GM18858 (cell line): ENCODE results near the gene SCAI.
A peak's percentile ranks its signal among the peaks of the same experiment; 100 is the strongest.
"Not testable (repeated sequence)": the region's sequence is repeated elsewhere in the genome, so short reads cannot be mapped to it uniquely, and the experiment has no call there.

ENCODE experiments used
- ATAC-seq: cut with Tn5 transposase; IDR thresholded peaks from one replicate; pipeline ENCODE4 v1.9.1; 2021; ENCODE audit not compliant: unreplicated experiment

Gene SCAI

DNA sequence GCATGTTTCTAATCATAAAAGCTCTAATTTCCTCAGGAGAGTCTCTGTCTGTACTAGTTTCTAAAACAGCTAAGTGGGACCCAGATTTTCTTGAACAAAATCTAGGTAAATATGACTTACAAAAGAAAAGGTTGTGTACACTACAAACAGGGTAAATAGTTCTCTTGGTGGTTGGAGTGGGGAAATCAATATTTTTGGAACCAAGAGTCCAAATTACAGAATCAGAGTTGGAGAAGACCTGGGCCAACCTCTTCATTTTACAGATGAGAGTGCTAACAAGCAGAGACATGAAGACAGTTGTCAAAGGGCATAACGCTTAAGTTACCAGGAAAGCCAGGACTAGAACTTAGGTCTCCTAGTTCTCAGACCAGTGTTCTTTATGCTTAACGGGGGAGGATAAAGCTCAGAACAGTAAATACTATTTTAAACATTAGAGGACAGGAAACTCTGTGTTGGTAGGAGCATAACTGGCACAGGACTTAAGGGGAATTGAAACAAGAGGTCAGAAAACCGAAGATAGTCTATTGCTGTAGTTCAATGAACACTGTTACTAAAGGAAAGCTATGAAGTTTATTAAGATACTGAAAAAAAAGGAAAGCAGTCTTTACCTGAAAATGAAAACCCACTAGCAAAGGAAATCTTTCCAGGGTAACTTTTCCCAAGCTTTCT lies 193.1 kb downstream of the SCAI start:
- no peak for ATAC-seq

DNA sequence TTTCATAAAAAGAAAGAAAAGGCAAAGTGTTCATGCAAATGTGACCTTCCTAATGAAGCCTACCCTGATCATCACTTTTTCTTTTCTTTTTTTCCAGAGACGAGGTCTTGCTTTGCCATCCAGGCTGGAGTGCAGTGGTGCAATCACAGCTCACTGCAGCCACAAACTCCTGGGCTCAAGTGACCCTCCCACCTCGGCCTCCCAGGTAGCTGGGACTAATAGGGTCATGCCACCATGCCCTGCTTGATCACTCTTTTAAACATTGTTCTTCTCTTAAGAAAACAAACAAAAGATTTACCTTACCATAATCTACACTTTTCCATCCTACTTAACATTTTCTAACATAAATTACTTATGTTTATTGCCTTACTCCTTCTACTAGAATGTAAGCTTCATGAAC lies 193.9 kb downstream of the SCAI start:
- no peak for ATAC-seq

- ATAC-seq, result no peak
These were observed 195.5 kb downstream of the SCAI start for GRCh38 chr9:124947727-124948391.

DNA sequence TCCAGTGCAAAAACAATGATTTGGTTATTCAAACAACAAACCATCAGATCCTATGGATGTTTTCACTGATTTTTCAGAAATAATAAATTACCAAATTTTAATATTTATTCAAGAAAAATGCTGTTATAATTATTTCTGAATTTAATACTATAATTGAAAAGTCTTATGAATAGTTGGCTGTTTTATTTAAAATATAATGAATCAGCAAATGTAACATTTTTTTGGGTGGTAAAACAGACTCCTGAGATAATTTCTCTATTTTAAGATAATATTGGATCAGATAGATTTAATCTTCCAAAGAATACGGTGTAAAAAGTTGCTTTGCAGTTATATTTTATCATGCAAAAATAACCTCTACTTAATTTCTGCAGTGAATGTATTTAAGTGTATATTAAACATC lies 197.2 kb downstream of the SCAI start:
- no peak for ATAC-seq

DNA sequence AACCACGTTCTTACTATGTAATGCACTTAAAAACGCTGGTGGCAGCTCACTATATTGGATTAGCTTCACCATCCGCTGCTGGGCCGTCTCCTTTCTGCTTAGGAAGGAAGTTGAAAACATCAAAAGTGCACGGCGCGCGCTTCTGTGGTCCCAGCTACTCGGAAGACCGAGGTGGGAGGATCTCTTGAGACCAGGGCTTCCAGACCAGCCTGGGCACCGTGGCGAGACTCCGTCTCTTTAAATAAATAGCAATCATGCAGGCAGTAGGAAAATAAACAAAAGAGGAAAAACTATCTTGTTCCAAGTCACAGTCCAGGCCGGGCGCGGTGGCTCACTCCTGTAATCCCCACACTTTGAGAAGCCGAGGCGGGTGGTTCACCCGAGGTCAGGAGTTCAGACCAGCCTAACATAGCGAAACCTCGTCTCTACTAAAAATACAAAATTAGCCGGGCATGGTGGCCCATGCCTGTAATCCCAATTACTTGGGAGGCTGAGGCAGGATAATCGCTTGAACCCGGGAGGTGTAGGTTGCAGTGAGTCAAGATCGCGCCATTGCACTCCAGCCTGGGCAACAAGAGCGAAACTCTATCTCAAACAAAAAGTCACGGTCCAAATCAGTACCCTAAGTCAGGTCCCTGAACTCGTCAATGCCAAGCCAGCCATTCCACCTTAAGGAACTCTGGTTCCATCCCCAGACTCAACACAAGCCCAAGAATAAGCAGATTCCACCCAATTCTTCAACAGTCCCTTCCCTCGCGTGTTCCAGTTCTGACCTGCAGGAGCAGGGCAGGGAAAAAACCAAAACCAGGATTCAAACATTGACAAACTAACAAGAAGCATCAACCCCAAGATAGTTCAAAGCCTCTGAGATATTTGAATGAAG lies 201.4 kb downstream of the SCAI start:
- ATAC-seq, result no peak

DNA sequence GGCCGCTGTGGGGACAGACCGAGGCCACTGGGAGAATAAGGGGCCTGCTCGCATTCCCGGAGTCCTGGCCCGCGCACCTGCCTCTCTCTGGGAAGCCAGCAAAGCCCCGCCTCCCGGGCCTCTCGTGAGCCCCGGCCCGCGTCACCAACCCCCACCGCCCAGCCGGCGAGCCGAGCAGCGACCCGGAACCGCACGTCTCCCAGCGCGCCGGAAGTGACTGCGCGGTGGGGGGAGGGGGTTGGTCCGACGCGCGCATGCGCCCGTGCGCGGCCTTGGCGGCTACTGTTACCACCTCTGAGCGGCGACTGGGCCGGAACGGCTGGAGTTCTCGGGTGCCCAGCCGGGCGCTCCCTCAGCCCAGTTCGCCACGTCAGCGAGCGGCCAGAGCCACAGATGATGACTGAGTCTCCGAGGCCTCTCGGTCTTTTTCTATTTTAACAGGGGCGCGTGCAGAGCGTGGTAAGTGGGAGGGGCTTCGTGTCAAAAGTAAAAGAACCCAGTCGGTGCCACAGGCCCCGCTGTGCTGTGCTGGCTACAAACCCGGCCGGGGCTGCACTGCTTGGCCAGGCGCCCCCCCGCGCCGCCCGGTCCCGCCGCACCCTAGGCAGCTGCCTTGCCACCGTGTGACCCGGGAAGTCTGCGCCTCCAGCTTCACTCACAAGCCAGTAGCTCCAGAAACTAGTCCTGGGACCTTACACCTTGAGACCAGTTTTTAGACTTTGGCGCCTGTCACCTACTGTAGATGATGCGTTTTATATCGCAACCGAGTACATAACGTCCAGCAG lies 202.2 kb downstream of the SCAI start, which contains the start of gene GOLGA1:
GOLGA1 (minus strand) TSS at position 190 of the 785 bp plus-strand sequence. CDS start 2,372 bp downstream, outside the sequence.
- ATAC-seq, result peak; percentile 69

DNA sequence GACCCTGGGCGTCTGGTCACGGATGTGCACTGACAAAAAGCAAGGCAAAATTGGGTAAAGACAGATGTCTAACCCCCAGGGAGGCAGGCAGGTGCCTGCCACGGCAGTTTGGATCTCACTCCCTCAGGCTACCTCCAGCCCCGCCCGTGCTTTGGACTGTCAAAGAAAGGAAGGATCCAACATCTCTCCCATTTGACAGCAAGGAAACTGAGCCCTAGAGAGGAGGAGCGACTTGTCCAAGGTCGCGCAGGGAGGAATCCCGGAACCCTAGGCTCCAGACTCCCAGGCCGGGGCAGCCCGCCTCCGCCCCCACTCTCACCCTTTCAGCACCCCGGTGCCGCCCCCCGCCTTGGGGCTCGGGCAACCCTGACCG lies 202.8 kb downstream of the SCAI start:
- ATAC-seq, result peak; percentile 25

DNA sequence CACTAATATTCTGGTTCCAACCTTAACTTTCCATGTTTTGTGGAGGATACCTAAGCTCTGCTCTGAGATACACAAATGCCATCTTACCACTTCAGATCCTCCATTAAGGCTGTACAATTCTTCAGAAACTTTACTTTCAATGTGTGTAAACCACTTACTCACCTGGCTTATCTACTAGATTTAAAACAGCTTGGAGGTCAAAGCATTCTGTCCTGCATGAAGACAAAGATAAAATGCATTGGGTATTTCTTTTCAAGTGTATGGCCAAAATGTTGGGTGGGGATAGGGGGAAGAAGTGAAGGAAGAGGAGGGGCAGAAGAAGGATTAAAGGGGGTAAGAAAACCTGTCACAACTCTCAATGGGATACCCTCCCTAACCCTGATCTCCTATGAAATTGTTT lies 203.4 kb downstream of the SCAI start:
- no peak for ATAC-seq

DNA sequence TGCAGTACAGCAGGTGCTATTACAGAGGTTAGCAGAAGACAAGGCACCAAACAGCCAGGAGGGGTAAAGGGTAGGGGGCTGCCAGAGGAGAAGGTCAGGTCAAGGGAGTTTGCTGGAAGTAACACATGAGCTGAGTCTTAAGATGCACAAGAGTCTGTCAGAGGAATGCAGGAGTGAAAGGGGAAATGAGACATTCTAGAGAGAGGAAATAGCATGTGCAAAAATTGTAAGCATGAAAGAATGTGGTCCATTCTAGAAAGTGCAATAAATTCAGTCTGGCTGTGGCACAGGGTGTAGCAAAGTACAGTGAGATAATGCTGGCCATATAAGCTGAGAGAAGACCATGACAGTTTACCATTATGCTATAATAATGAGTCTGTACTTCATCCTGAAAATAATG lies 209.0 kb downstream of the SCAI start:
- no peak for ATAC-seq

DNA sequence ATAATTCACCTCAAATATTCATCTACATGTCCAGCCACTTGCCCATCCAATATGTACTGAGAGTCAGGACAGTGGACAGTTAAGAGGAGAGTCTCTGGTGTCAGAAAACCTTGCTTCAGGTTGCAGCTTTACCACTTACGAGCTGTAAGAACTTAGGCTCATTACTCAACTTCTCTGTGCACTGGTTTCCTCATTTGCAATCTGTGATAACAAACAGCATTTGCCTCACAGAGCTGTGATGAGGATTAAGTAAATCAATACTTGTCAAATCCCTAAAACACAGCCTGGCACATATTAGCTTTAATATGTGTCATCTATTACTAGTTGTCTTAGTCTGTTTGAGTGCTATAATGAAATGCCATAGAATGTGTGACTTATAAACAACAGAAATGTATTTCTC lies 211.0 kb downstream of the SCAI start:
- ATAC-seq, result no peak

DNA sequence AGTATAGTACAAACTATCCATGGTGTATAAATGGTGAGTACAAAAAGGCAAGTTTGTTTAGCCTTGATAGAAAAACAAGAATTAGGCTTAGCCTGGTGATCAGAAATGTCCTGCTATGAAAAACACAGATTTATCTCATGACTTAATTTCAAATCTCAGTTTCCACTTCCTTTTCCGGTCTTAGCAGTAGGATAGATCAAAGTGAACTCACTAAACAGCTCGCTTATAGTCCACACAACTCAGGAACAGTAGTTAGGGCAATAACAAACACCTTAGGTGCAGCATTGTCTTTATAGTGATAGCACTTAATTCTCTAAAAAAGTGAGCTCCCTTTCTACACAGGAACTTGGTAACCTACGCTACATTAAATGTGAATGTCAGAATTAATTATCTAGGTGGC lies 213.9 kb downstream of the SCAI start:
- no peak for ATAC-seq

DNA sequence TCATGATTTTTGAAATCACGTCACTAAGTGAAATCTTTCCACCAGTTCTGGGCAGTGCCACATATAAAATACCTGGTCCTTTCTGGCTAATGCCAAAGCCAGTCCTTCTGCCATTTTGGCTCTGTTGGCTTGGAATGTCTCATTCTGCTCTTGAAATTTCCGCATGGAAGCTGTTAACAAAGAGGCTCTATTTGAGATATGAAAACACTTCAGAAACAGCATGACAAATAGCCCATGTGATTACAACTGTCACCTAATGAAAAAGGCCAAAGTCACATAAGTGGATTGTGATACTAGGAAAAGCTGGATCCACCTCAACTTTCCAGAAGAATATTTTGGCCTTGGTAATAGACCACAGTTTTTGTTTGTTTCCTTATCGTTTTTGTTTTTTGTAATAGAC lies 215.2 kb downstream of the SCAI start:
- no peak for ATAC-seq

DNA sequence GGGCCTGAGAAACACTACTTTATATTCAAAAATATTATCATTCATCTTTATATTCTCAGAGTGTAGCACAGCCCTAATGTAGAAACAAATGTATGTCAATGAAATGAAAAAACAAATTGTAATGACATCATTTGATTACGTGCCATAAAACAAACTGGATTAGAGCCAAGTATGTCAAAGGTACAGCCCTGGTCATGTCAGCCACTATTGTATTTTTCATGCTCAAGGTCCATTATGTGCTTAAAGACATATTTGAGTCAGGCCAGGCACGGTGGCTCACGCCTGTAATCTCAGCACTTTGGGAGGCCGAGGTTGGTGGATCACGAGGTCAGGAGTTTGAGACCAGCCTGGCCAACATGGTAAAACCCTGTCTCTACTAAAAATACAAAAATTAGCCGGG lies 222.9 kb downstream of the SCAI start:
- ATAC-seq, result not testable (repeated sequence)

DNA sequence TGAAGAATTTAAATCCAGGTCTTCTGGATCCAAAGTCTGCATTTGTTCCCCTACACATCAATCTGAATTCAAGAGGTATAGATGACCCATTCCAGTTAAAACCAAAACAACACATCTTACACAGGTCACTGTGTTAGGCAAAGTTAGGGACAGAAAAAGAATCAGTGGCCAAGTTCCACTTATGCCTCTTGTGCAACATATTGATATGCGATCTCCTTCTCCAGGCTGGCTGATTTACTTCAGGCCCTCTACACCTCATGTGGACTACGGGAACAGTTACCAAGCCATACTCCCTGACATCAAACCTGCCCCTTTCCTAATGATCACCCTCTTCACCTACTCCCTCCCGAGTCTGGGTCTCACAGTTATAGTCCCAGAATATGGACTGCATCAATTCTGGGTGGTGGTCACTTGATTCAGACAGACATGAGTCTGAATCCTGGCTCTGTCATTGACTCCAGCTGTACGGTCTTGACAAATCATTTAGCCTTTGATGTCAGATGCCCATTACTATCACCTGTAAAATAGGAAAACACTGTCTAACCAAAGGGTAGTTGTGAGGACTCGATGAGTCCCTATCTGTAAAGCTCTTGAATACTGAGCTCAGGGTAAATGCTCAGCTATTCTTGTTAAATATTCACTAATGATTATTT lies 228.4 kb downstream of the SCAI start:
- no peak for ATAC-seq

GRCh38 chr9:124913378-124913777 lies 229.9 kb downstream of the SCAI start:
- ATAC-seq, result no peak

DNA sequence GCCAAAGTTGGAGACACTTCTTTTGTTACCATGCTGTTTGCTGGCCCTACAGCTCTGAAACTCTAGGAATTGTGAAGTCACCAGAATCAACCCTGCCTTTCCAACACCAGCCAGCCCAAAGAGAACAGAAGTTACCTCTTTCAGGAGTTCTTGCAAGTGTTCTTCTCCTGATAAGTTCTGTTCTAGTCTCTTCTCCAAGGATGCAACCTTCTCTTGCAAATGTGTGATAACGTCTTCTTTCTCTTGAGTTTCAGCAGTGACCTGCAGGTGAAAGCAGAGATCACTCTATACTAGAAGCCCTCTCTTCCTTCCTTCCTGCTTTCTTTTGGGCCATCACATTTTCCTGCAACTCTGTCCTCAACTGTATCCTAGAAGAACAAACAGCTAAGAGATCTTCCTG lies 231.6 kb downstream of the SCAI start:
- no peak for ATAC-seq

DNA sequence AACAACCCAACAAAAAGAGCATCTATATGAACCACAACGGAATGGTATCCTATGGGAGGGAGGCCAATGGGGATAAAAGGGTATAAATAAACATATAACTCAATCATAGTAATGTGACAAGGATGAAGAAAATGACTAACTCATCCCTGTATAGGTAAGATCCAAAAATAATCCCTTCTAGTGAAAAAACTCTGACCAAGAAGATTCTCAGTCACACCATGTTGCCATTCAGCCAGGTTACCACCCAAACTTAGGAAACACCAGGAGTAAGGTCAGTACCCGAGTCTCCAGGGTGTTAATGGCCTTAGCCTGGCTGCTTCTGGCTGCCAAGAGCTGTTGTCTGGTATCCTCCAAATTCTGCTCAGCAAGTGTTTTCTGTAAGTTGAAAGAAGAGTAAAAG lies 235.2 kb downstream of the SCAI start:
- no peak for ATAC-seq

- ATAC-seq, result no peak
These were observed 236.4 kb downstream of the SCAI start for GRCh38 chr9:124906966-124907365.

- no peak for ATAC-seq
These were observed 243.5 kb downstream of the SCAI start for GRCh38 chr9:124899845-124900244.

DNA sequence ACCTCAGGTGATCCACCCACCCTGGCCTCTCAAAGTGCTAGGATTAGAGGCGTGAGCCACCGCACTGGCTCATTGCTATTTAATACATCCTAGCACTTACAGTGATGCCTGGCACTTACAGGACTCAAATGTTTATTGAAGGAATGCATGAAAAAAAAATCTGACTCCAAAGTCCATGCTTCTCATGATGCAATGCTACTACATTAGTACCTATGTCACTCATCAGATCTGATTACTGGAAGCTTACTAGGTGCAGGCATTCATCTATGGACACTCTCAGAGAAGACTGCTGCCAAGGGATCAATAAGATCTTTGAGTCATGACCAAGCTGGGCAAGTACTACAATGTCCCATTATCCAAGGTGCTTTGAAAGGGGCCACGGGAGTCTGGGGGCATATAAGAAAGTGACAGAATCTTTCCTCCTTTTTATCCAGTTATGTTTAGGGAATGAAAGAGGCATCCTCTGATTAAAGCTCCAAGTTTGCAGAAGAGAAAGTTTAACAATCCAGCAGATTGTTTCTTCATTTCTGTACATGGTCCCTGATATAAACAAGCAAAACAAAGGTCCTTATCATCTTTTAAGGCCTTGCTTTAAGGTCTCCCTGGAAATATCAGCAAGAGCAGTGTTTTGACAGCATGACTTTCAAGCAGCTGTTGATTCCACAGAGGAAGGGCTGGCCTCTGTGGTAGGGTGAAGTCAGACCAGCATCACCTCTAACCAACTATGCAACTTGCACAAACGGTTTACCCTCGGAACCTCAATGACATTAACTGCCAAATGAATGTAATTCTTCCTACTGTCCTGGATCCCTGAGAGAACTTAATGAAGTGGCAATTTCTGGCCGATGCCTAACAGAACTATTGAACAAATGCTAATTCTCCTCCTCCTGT lies 245.5 kb downstream of the SCAI start:
- ATAC-seq, result no peak
